K562 (cell line): Measurements from ENCODE around the gene LONRF2. TPM values are rescaled to one million over a fixed set of nuclear protein-coding genes. Genes with fewer than 3 reads are reported as not detected.

Experiments used
- ATAC-seq: fragments of 200-7000 bp; cut with Tn5 transposase; 3 replicates; pipeline ENCODE4 v1.9.1; 2020; ENCODE audit warnings: moderate library complexity
- BruUV-seq: library from RNA; stranded (reverse); fragments of 400-500 nt; replicated peaks from 2 replicates; lab custom pipeline; 2021; lab: Mats Ljungman, UMichigan
- CTCF ChIA-PET: fragments of 300-600 bp; formaldehyde crosslinking; extraction: SDS; loops from one replicate; lab custom pipeline; 2021; ENCODE audit warnings: low intra/inter-chr PET ratio; lab: Yijun Ruan, JAX
- POLR2A ChIA-PET: fragments of 300-600, 350-650 bp; sonication (Branson Sonifier 250); formaldehyde crosslinking; extraction: SDS; loops from one replicate; lab custom pipeline; 2021; ENCODE audit warnings: antibody characterized with exemption, inconsistent platforms; lab: Yijun Ruan, JAX
- DNase-seq, 4 experiments: peaks; one replicate each; pipeline versions ENCODE4 v3.0.0 to v3.0.0-alpha.2; 2011 to 2018; ENCODE audit warnings: low spot score in 3 of 4, mixed read lengths in 3 of 4; ENCODE audit errors: extremely low read depth in 1 of 4
- FAIRE-seq: peaks from 2 replicates; lab custom pipeline; 2011; peaks lifted over from hg19 to GRCh38; lab: Jason Lieb, UNC
- H2AFZ ChIP-seq: 2 replicates; pipeline ENCODE4 v1.6.0; 2011; ENCODE audit warnings: low read depth, low read length, control low read depth, inconsistent platforms
- H3K27ac ChIP-seq: fragments of 200-600 bp; 3 replicates; pipeline ENCODE4 v1.8.0; 2011; ENCODE audit warnings: low read depth, mild to moderate bottlenecking, control low read depth, inconsistent platforms, low read length, moderate library complexity, mixed read lengths; ENCODE audit errors: extremely low read depth
- H3K27me3 ChIP-seq, 2 experiments: fragments of 300-600 bp in 1 of 2; 2 replicates in 1 of 2; 3 replicates in 1 of 2; pipeline versions ENCODE4 v1.6.0 to v1.8.0; 2011; ENCODE audit warnings: inconsistent platforms in 2 of 2, low read length in 2 of 2, mild to moderate bottlenecking in 1 of 2, mixed read lengths in 1 of 2, moderate library complexity in 1 of 2; ENCODE audit not compliant: control insufficient read depth in 2 of 2, insufficient read depth in 2 of 2
- H3K36me3 ChIP-seq: fragments of 300-600 bp; 3 replicates; pipeline ENCODE4 v1.8.0; 2011; ENCODE audit warnings: mild to moderate bottlenecking, low read length, inconsistent platforms; ENCODE audit not compliant: control insufficient read depth, insufficient read depth
- H3K4me1 ChIP-seq, 2 experiments: fragments of 200-600 bp in 1 of 2; replicated peaks in 1 of 2; 2 replicates in 1 of 2; 3 replicates in 1 of 2; pipeline versions ENCODE4 v1.5.1 to v1.8.0; 2011; ENCODE audit warnings: inconsistent platforms in 2 of 2, low read length in 2 of 2, mild to moderate bottlenecking in 1 of 2, mixed read lengths in 1 of 2, moderate library complexity in 1 of 2; ENCODE audit not compliant: control insufficient read depth in 2 of 2, insufficient read depth in 2 of 2
- H3K4me2 ChIP-seq: 2 replicates; pipeline ENCODE4 v1.6.1; 2011; ENCODE audit warnings: low read length, control low read depth, inconsistent platforms, mixed read lengths; ENCODE audit not compliant: insufficient read depth
- H3K4me3 ChIP-seq: fragments of 200-600 bp; sonication (generic), shearing (Covaris generic); 2 replicates; pipeline ENCODE4 v1.5.1; 2016; ENCODE audit warnings: control low read depth, inconsistent platforms
- H3K79me2 ChIP-seq: fragments of 200-600 bp; 3 replicates; pipeline ENCODE4 v1.8.0; 2011; ENCODE audit warnings: low read length, inconsistent platforms; ENCODE audit not compliant: control insufficient read depth, insufficient read depth
- H3K9ac ChIP-seq, 2 experiments: 2 replicates each; pipeline versions ENCODE4 v1.6.0 to v1.6.1; 2011; ENCODE audit warnings: low read depth in 2 of 2, low read length in 2 of 2, control low read depth in 1 of 2, inconsistent platforms in 1 of 2, mild to moderate bottlenecking in 1 of 2, mixed read lengths in 1 of 2; ENCODE audit not compliant: insufficient read depth in 1 of 2
- H3K9me1 ChIP-seq: one replicate; pipeline ENCODE4 v1.6.0; 2011; ENCODE audit warnings: inconsistent platforms, mild to moderate bottlenecking, low read length, moderate library complexity; ENCODE audit not compliant: control insufficient read depth, insufficient read depth
- H3K9me3 ChIP-seq: replicated peaks from 2 replicates; pipeline ENCODE4 v1.5.1; 2011; ENCODE audit warnings: low read depth, low read length, inconsistent platforms; ENCODE audit not compliant: control insufficient read depth, insufficient read depth
- H4K20me1 ChIP-seq: replicated peaks from 2 replicates; pipeline ENCODE4 v1.6.1; 2011; ENCODE audit warnings: low read length, inconsistent platforms, mixed read lengths; ENCODE audit not compliant: control insufficient read depth, insufficient read depth
- DIDO1 ChIP-seq: fragments of 450-650 bp; IDR thresholded peaks from 2 replicates; pipeline ENCODE4 v1.6.1; 2016; ENCODE audit warnings: low read depth, missing biosample characterization, missing genetic modification characterization
- DNMT1 ChIP-seq: fragments of 450-650 bp; IDR thresholded peaks from 2 replicates; pipeline ENCODE4 v1.6.1; 2016; ENCODE audit warnings: antibody characterized with exemption, mild to moderate bottlenecking
- ETS2 ChIP-seq: IDR thresholded peaks from 2 replicates; pipeline ENCODE4 v1.6.1; 2016; ENCODE audit warnings: borderline replicate concordance, missing genetic modification characterization, mild to moderate bottlenecking, moderate library complexity, missing compliant biosample characterization; ENCODE audit not compliant: poor library complexity, severe bottlenecking
- FUS ChIP-seq: fragments of 200-400 bp; formaldehyde crosslinking; optimal IDR thresholded peaks from 2 replicates; pipeline ENCODE3; 2017; ENCODE audit warnings: low read depth, low read length
- HDGF ChIP-seq: fragments of 450-650 bp; IDR thresholded peaks from 2 replicates; pipeline ENCODE4 v1.6.1; 2016
- HEY1 ChIP-seq: fragments of 250-450 bp; sonication (Bioruptor Pico); IDR thresholded peaks from 2 replicates; pipeline ENCODE4 v1.5.0; 2020; ENCODE audit warnings: mild to moderate bottlenecking, moderate library complexity, borderline replicate concordance
- ILK ChIP-seq: fragments of 450-650 bp; IDR thresholded peaks from 2 replicates; pipeline ENCODE4 v1.6.1; 2016; ENCODE audit warnings: missing genetic modification characterization, low read depth, mild to moderate bottlenecking, missing compliant biosample characterization, moderate library complexity, borderline replicate concordance
- MXI1 ChIP-seq: IDR thresholded peaks from 2 replicates; pipeline ENCODE4 v1.6.1; 2011; ENCODE audit warnings: low read depth, mild to moderate bottlenecking, improper control_type of control experiment, low read length
- NELFE ChIP-seq: IDR thresholded peaks from 2 replicates; pipeline ENCODE4 v1.6.1; 2011; ENCODE audit warnings: mild to moderate bottlenecking; ENCODE audit not compliant: insufficient read depth, insufficient read length
- RBM15 ChIP-seq: fragments of 200-400 bp; formaldehyde crosslinking; IDR thresholded peaks from 2 replicates; pipeline ENCODE4 v1.6.1; 2018; ENCODE audit warnings: mild to moderate bottlenecking, low read length, moderate library complexity; ENCODE audit not compliant: insufficient read depth
- RFX5 ChIP-seq: IDR thresholded peaks from 2 replicates; pipeline ENCODE4 v1.6.1; 2011; ENCODE audit warnings: low read depth, mild to moderate bottlenecking, improper control_type of control experiment, low read length
- RNF2 ChIP-seq: sonication (generic); IDR thresholded peaks from 2 replicates; pipeline ENCODE4 v1.6.1; 2016
- SMARCE1 ChIP-seq: fragments of 450-650 bp; IDR thresholded peaks from 2 replicates; pipeline ENCODE4 v1.7.1; 2016; ENCODE audit warnings: mild to moderate bottlenecking
- TAF9B ChIP-seq: fragments of 450-650 bp; IDR thresholded peaks from 2 replicates; pipeline ENCODE4 v1.6.1; 2018; ENCODE audit warnings: mild to moderate bottlenecking; ENCODE audit not compliant: partially characterized antibody
- ZNF140 ChIP-seq: fragments of 250-450 bp; sonication (Bioruptor Pico); IDR thresholded peaks from 2 replicates; pipeline ENCODE4 v1.8.0; 2021; ENCODE audit warnings: moderate library complexity, mild to moderate bottlenecking, inconsistent platforms
- ZNF239 ChIP-seq: fragments of 250-450 bp; sonication (Bioruptor Pico); IDR thresholded peaks from 2 replicates; pipeline ENCODE4 v1.4.0; 2020; ENCODE audit warnings: mild to moderate bottlenecking
- WGBS: fragments of 100-300 bp; shearing (Covaris generic); methylation state at CpG from one replicate; pipeline ENCODE4 v1.1.6; 2016; ENCODE audit warnings: low coverage, mixed read lengths; ENCODE audit not compliant: insufficient coverage; ENCODE audit errors: missing lambda C conversion rate; 5-methylcytosine and 5-hydroxymethylcytosine counted together
- in situ Hi-C: fragments of 300-500 bp; cut with MboI; formaldehyde crosslinking; loops from 4 replicates; pipeline ENCODE4 v1.15.0; 2018; ENCODE audit warnings: inconsistent platforms, mixed read lengths
- intact Hi-C: fragments of 100-400 bp; cut with micrococcal nuclease; formaldehyde crosslinking; loops from 2 replicates; pipeline ENCODE4 v1.14.2; 2022
- polyA plus RNA-seq, 8 experiments: library from polyadenylated mRNA; depleted of rRNA in 4 of 8; stranded (reverse) in 5 of 8; unstranded in 3 of 8; fragments of >200 nt; fragmentation: Nextera tagmentation in 2 of 8; fragmentation: Illumina TruSeq in 1 of 8; extraction: Ambion mirVana in 2 of 8; extraction: Trizol in 1 of 8; gene quantifications; 2 replicates each; pipeline versions ENCODE4 v1.2.1 to v1.2.3, GENCODE V29; 2011 to 2014; ENCODE audit warnings: inconsistent platforms in 1 of 8, missing spikeins in 1 of 8
- total RNA-seq, 7 experiments: library from RNA; depleted of rRNA in 6 of 7; stranded (reverse); fragments of >200 nt in 6 of 7; fragmentation: Illumina TruSeq in 2 of 7; extraction: Trizol in 2 of 7; gene quantifications; 2 replicates each; pipeline versions ENCODE4 v1.2.1 to v1.2.3, GENCODE V29; 2011 to 2021; ENCODE audit warnings: low replicate concordance in 1 of 7
- TF ChIP-seq, protein P1 (sequence below): fragments of 450-650 bp; IDR thresholded peaks from 2 replicates; pipeline ENCODE4 v1.6.1; 2016; ENCODE audit warnings: missing biosample characterization, missing genetic modification characterization

The LONRF2 gene
- total and polyA plus RNA-seq, 9 of the 15 experiments (the other 6 are each of a cell fraction or from before 2014, with no cell fraction given): 0.35 to 5.0 (median 2.7) TPM

DNA sequence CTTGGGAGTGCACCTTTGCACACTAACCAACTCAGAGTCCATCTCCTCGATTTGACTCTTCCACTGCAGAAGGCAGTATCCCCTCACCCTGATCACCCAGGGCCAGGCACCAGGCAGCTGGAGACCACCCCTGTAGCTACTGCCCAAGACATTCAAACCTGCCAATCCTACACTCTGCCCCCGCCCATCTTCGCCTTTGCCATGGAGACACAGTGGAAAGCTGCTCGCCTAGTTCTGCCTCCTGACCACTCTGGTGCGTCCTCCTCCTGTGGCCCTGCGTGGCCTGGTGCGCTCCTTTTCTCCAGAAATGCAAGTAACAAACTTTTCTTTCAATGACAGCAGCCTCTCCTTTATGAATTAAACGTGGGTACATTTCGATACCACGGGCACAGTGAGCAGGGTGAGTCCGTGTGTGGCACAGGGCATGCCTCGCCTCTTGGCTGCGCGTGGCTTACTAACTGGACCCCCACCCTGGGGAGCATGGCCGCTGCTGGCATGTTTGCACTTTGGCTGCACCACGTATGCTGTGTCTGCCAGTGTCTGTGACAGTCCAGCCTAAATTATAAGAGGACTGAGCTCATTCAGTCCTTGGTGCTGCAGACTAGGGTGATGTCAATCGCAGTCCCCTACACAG is 47.6 kb downstream of the LONRF2 start:
- in situ Hi-C loops: no loop called here
- intact Hi-C loops: no loop called here
- no TSS peak for BruUV-seq
- no peak overlapping the region for H2AFZ ChIP-seq
- DNase-seq: no peak
- H4K20me1 ChIP-seq: no peaks in the 10 kb centered on the region
- no peak overlapping the region for H3K4me2 ChIP-seq
- no peaks in the 10 kb centered on the region for H3K27me3 ChIP-seq
- CTCF ChIA-PET: no interaction called here
- peaks cover 6% of the 10 kb centered on the region; the same call in 1 of the 2 replicates for H3K9me3 ChIP-seq
- TF ChIP-seq RFX5: no peak
- TF ChIP-seq ETS2: no peak
- no peak for TF ChIP-seq MXI1
- no peak for TF ChIP-seq HDGF
- TF ChIP-seq ILK: no peak
- TF ChIP-seq TAF9B: no peak
- TF ChIP-seq FUS: no peak
- TF ChIP-seq DIDO1 (tag): no peak
- no peak for TF ChIP-seq SMARCE1
- TF ChIP-seq RNF2: no peak
- no peak for TF ChIP-seq NELFE
- TF ChIP-seq, protein P1, sequence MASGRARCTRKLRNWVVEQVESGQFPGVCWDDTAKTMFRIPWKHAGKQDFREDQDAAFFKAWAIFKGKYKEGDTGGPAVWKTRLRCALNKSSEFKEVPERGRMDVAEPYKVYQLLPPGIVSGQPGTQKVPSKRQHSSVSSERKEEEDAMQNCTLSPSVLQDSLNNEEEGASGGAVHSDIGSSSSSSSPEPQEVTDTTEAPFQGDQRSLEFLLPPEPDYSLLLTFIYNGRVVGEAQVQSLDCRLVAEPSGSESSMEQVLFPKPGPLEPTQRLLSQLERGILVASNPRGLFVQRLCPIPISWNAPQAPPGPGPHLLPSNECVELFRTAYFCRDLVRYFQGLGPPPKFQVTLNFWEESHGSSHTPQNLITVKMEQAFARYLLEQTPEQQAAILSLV: no peak
- no peak for TF ChIP-seq ZNF140 (CRISPR knock-in tag)
- no peak for TF ChIP-seq HEY1 (CRISPR knock-in tag)
- no peak for TF ChIP-seq DNMT1
- no peak for TF ChIP-seq ZNF239 (CRISPR knock-in tag)
- TF ChIP-seq RBM15: no peak
- H3K9ac ChIP-seq: peak overlapping the region in 1 of 2 experiments; percentile 31; a peak in 1 of 4 replicates
- peaks cover under 1% of the 10 kb centered on the region; the same call in 1 of the 3 replicates for H3K36me3 ChIP-seq
- ATAC-seq: no peak
- POLR2A ChIA-PET: interaction anchor here (0.7 to 1.0 kb wide), 2 partner anchors 12 to 349 kb away, joined by 4 read pairs; no protein-coding TSS in a partner anchor
- WGBS: 71% methylated on average over 15 of the region's 17 CpGs
- peaks cover 11 to 15% of the 10 kb centered on the region in 2 experiments; a peak in 4 of 5 replicates for H3K4me1 ChIP-seq
- H3K4me3 ChIP-seq: no peak overlapping the region
- H3K9me1 ChIP-seq: no peaks in the 10 kb centered on the region
- FAIRE-seq: no peak
- no peak overlapping the region for H3K27ac ChIP-seq
- no peaks in the 10 kb centered on the region for H3K79me2 ChIP-seq
